Adrenal gland (tissue), 12 donors: ENCODE results near the gene SERTAD1. TPM values are rescaled to one million over a fixed set of nuclear protein-coding genes. Genes with fewer than 3 reads are reported as not detected.

Experiments used
- DNase-seq, 7 donors: peaks; one replicate each; pipeline ENCODE4 v3.0.0-alpha.2; 2019 to 2020
- H3K27ac ChIP-seq, 5 donors: fragments of 200-600 bp; sonication (generic) in 4 of 5; 1 replicate in 3 of 5; 2 replicates in 2 of 5; pipeline versions ENCODE4 v1.5.1 to v1.8.0; 2016 to 2020; ENCODE audit warnings: mild to moderate bottlenecking in 1 of 5
- H3K27me3 ChIP-seq: fragments of 200-600 bp; 2 replicates; pipeline ENCODE4 v1.8.0; 2021
- H3K36me3 ChIP-seq, 2 donors: fragments of 200-600 bp; replicated peaks in 1 of 2; 1 replicate in 1 of 2; 2 replicates in 1 of 2; pipeline versions ENCODE4 v1.5.1 to v1.8.0; 2018 to 2022
- H3K4me1 ChIP-seq, 2 donors: fragments of 200-600 bp; replicated peaks in 1 of 2; 1 replicate in 1 of 2; 2 replicates in 1 of 2; pipeline versions ENCODE4 v1.5.1 to v1.8.0; 2018 to 2021
- H3K4me3 ChIP-seq, 4 donors: fragments of 200-600 bp; sonication (generic) in 3 of 4; one replicate each; pipeline ENCODE4 v1.5.1; 2016 to 2018
- H3K9me3 ChIP-seq, 3 donors: fragments of 200-600 bp; sonication (generic) in 1 of 3; replicated peaks in 1 of 3; 1 replicate in 2 of 3; 2 replicates in 1 of 3; pipeline versions ENCODE4 v1.5.1 to v1.8.0; 2016 to 2021
- POLR2A ChIP-seq, 2 donors: fragments of 450-650 bp; IDR thresholded peaks; one replicate each; pipeline ENCODE4 v1.6.1; 2017; ENCODE audit warnings: antibody characterized with exemption in 2 of 2, mild to moderate bottlenecking in 2 of 2, moderate library complexity in 1 of 2
- WGBS, 4 donors: extraction: QIAGEN DNeasy Blood & Tissue Kit in 2 of 4; methylation state at CpG; one replicate each; pipeline versions ENCODE4 v1.1.5 to v1.1.7; 2013 to 2017; 5-methylcytosine and 5-hydroxymethylcytosine counted together
- intact Hi-C, 2 donors: fragments of 100-400 bp; cut with DNase I; formaldehyde crosslinking; loops; one replicate each; pipeline versions ENCODE4 v1.14.1 to v1.15.0; 2022 to 2023
- polyA plus RNA-seq, 3 donors: library from polyadenylated mRNA; stranded (reverse); fragments of 200-250 nt in 2 of 3; fragments of 350-450 nt in 1 of 3; fragmentation: Illumina TruSeq in 1 of 3; extraction: RNeasy Lipid Tissue Mini Kit (QIAGEN cat#74804) in 1 of 3; gene quantifications; one replicate each; pipeline ENCODE4 v1.2.3, GENCODE V29; 2013 to 2014
- total RNA-seq, 9 donors: library from RNA; depleted of rRNA in 4 of 9; stranded (reverse); fragments of >200 nt in 4 of 9; fragments of 120-200 nt in 1 of 9; fragmentation: NEBNext Ultra II Directional in 1 of 9; extraction: Animal tissue kit (Norgen Biotek cat#: 25700) in 1 of 9; gene quantifications; one replicate each; pipeline versions ENCODE4 v1.1.0 to v1.2.4, GENCODE V29; 2013 to 2023
- TF ChIP-seq, protein P1 (sequence below), 6 experiments: fragments of 450-650 bp in 4 of 6; fragments of 200-600 bp in 2 of 6; sonication (generic) in 1 of 6; IDR thresholded peaks; 1 replicate in 5 of 6; 2 replicates in 1 of 6; pipeline versions ENCODE4 v1.5.1 to v1.8.0; 2016 to 2021; ENCODE audit warnings: antibody characterized with exemption in 6 of 6, mild to moderate bottlenecking in 2 of 6, moderate library complexity in 1 of 6
- donor health status: healthy with polysubstance abuse.
- donor health status: Bipolar disorder and iron deficiency.
- donor health status: DM: yes; HTN: yes; CAD: no.
- donor health status: DM: no; HTN: no; CAD: no.
- donor health status: DM: no; HTN: no; CAD: no.
- donor health status: DM: yes; HTN: yes; CAD: no.

SERTAD1 gene
- total and polyA plus RNA-seq, 12 donors: 1.7 to 20.8 (median 13.0) TPM

DNA sequence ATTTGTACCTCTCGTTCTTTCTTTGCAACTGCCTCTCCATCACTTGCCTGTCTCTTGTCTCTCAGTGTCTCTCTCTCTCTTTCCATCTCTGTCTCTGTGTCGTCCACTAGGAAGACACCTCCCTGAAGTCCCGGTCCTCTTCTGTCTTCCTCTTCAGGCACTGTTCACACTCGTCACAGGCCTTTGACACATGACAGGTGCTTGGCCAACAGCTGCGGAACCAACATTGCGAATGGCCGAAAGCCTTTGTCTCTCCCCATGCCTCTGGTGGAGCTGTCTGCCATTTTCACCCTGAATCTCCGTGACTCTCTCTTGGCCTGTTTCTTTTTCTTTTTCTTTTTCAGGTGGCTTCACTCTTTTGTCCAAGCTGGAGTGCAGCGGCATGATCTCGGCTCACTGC is 38.6 kb downstream of the SERTAD1 start:
- Histone ChIP-seq H3K27ac (no peak overlapping the region), H3K27me3 (no peaks in the 10 kb centered on the region), H3K4me1 (peaks cover 0 to 7% of the 10 kb centered on the region in 2 donors), H3K36me3 (no peaks in the 10 kb centered on the region), H3K9me3 (no peaks in the 10 kb centered on the region), H3K4me3 (no peak overlapping the region)
- no peak for DNase-seq
- intact Hi-C loops: no loop called here
- TF ChIP-seq, protein P1, sequence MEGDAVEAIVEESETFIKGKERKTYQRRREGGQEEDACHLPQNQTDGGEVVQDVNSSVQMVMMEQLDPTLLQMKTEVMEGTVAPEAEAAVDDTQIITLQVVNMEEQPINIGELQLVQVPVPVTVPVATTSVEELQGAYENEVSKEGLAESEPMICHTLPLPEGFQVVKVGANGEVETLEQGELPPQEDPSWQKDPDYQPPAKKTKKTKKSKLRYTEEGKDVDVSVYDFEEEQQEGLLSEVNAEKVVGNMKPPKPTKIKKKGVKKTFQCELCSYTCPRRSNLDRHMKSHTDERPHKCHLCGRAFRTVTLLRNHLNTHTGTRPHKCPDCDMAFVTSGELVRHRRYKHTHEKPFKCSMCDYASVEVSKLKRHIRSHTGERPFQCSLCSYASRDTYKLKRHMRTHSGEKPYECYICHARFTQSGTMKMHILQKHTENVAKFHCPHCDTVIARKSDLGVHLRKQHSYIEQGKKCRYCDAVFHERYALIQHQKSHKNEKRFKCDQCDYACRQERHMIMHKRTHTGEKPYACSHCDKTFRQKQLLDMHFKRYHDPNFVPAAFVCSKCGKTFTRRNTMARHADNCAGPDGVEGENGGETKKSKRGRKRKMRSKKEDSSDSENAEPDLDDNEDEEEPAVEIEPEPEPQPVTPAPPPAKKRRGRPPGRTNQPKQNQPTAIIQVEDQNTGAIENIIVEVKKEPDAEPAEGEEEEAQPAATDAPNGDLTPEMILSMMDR (IDR thresholded peaks at IDR 0.05): no peak
- TF ChIP-seq POLR2A (IDR thresholded peaks at IDR 0.05): no peak
- WGBS, 4 donors: 94 to 98% (median 96%) methylated on average over 10 of the region's 10 CpGs

DNA sequence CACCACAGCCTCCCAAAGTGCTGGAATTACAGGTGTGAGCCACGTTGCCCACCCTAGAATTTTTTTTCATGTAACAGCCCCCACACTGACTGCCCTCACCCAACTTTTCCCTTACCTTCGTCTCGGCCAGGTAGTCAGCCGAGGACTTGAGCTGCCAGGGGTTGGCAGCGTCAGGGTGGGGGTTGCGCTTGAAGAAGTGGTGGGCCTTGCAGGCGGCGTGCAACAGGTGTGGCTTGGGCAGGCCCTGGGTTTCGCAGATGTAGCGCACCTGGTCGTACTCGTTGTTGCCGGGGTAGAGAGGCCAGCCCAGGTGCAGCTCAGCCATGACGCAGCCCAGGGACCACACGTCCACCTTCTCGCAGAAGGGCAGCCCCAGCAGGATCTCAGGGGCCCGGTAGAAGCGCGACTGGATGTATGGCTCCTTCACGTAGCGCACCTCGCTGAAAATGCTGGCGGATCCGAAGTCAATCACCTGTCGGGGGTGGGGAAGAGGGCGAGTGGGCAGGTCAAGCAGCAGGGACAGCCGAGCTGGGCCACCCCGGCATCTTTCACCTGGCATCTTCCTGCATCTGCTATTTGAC is 42.0 kb downstream of the SERTAD1 start:
- no peak for TF ChIP-seq POLR2A (IDR thresholded peaks at IDR 0.05)
- TF ChIP-seq, protein P1 (IDR thresholded peaks at IDR 0.05): no peak
- no peaks in the 10 kb centered on the region for H3K27me3 ChIP-seq
- no peak overlapping the region for H3K27ac ChIP-seq
- H3K9me3 ChIP-seq: no peaks in the 10 kb centered on the region
- intact Hi-C loops: no loop called here
- WGBS, 4 donors: 88 to 95% (median 91%) methylated on average over 15 to 28 of the region's 28 CpGs
- no peak for DNase-seq
- no peak overlapping the region for H3K4me3 ChIP-seq
- peaks cover 0 to 6% of the 10 kb centered on the region in 2 donors for H3K4me1 ChIP-seq
- H3K36me3 ChIP-seq: peaks cover 0 to 4% of the 10 kb centered on the region in 2 donors

DNA sequence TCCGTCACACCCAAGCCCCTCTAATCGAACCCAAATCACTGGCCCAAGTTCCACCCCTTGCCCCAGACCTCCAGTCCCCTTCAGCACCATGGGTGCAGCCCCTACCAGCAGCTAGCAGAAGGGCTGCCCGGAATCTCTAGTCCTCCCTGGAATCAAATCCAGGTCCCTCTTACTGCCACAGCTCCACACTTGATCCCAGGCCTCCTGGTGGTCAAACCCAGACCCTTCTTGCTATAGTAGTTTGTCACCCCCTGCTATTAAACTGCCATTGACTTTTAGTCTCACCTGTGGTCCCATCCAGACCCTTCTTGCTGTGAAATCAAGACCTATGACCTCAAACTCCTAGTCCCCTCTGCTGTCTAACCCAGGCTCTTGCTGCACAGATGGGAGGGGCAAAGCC is 44.5 kb downstream of the SERTAD1 start:
- TF ChIP-seq POLR2A (IDR thresholded peaks at IDR 0.05): no peak
- peaks cover 0 to 22% of the 10 kb centered on the region in 2 donors for H3K36me3 ChIP-seq
- H3K27me3 ChIP-seq: no peaks in the 10 kb centered on the region

DNA sequence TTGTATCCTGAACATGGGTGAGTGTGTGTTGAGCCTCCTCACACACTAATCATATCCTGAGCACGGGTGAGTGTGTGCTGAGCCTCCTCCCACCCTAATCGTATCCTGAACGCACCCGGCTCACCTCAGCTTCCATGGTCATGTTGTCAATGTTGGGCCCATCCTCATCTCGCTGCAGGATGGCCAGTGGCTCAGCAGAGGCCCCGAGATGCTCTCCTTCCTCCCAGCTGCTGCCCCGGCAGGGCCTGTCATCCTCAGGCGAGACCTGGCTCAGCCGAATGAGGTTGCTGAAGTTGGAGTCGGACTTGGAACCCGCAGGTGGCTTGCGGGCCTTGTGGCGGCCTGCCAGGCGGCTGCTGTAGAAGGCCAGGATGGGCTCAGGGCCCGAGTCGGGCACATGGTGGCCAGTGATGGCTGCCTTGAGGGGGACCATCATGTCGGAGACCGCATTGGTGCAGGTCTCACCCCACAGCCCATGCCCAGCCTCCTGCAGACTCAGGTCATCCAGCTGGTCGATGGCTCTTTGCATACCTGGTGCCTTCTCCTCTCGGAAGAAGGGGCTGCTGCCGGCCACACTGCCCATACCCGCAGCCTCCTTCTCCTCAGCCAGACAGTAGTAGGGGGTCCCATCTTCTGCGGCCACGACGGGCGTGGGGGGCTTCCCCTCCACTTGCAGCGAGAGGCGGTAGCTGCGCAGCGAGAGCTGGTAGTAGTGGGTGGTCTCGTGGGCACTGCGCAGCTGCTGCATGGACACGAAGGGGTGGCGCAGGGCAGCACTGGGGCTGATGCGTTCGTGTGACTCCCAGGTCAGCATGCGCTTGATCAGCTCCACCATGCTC is 45.4 kb downstream of the SERTAD1 start:
- H3K27me3 ChIP-seq: no peaks in the 10 kb centered on the region
- no peaks in the 10 kb centered on the region for H3K9me3 ChIP-seq
- WGBS, 4 donors: 82 to 89% (median 87%) methylated on average over 21 to 37 of the region's 37 CpGs
- no peak overlapping the region for H3K4me3 ChIP-seq
- H3K36me3 ChIP-seq: peaks cover 0 to 31% of the 10 kb centered on the region in 2 donors
- no peaks in the 10 kb centered on the region for H3K4me1 ChIP-seq
- intact Hi-C loops: no loop called here
- DNase-seq: no peak
- H3K27ac ChIP-seq: no peak overlapping the region
- TF ChIP-seq POLR2A (IDR thresholded peaks at IDR 0.05): no peak
- TF ChIP-seq, protein P1 (IDR thresholded peaks at IDR 0.05): no peak

More for the DNA sequence above, 44.5 kb downstream of the SERTAD1 start:
- intact Hi-C loops: no loop called here
- 80 to 100% (median 82%) methylated on average over 1 to 3 of the region's 3 CpGs for WGBS, 4 donors
- Histone ChIP-seq H3K9me3 (no peaks in the 10 kb centered on the region), H3K27ac (no peak overlapping the region), H3K4me1 (no peaks in the 10 kb centered on the region), H3K4me3 (no peak overlapping the region)
- DNase-seq: no peak
